Type B pancreatic cell (in vitro differentiated cells): ENCODE data around the gene KIF3C. TPM values are rescaled to one million over a fixed set of nuclear protein-coding genes. Genes with fewer than 3 reads are reported as not detected.
A peak's percentile ranks its signal among the peaks of the same experiment; 100 is the strongest.
"Not testable (repeated sequence)": the region's sequence is repeated elsewhere in the genome, so short reads cannot be mapped to it uniquely, and the experiment has no call there.

ENCODE experiments used
- DNase-seq: peaks from one replicate; pipeline ENCODE4 v3.0.0; 2021; ENCODE audit warnings: mixed read lengths; ENCODE audit not compliant: unreplicated experiment; ENCODE audit errors: extremely low spot score
- H3K27ac Mint-ChIP-seq: 2 replicates; pipeline ENCODE4 v1.8.0; 2021; ENCODE audit warnings: mild to moderate bottlenecking, mixed read lengths
- H3K27me3 Mint-ChIP-seq: 2 replicates; pipeline ENCODE4 v1.8.0; 2021; ENCODE audit warnings: mixed read lengths
- H3K36me3 Mint-ChIP-seq: 2 replicates; pipeline ENCODE4 v1.8.0; 2021; ENCODE audit warnings: mixed read lengths
- H3K4me1 Mint-ChIP-seq: one replicate; pipeline ENCODE4 v1.8.0; 2021; ENCODE audit warnings: mixed read lengths; ENCODE audit not compliant: unreplicated experiment
- H3K4me3 Mint-ChIP-seq: 2 replicates; pipeline ENCODE4 v1.8.0; 2021; ENCODE audit warnings: mild to moderate bottlenecking, mixed read lengths
- H3K9me3 Mint-ChIP-seq: 2 replicates; pipeline ENCODE4 v1.8.0; 2021; ENCODE audit warnings: mixed read lengths
- CTCF ChIP-seq: fragments of 200-600 bp; sonication (generic); conservative IDR thresholded peaks from 2 replicates; pipeline ENCODE4 v1.5.0; 2021; ENCODE audit warnings: antibody characterized with exemption, mild to moderate bottlenecking
- total RNA-seq: library from RNA; stranded (reverse); gene quantifications from 2 replicates; pipeline ENCODE4 v1.2.1, GENCODE V29; 2021; ENCODE audit warnings: low replicate concordance

KIF3C gene
- total RNA-seq, 1 donor from 2014 or later: 25.5 TPM

GRCh38 chr2:26002632-26003310, 20.5 kb upstream of the KIF3C start:
- no peak for DNase-seq
- no peak overlapping the region for H3K4me3 Mint-ChIP-seq
- H3K4me1 Mint-ChIP-seq: peaks cover 12% of the 10 kb centered on the region
- no peaks in the 10 kb centered on the region for H3K9me3 Mint-ChIP-seq
- no peak for TF ChIP-seq CTCF
- H3K36me3 Mint-ChIP-seq: no peaks in the 10 kb centered on the region
- peaks cover 1% of the 10 kb centered on the region for H3K27me3 Mint-ChIP-seq
- no peak overlapping the region for H3K27ac Mint-ChIP-seq

- H3K4me3 Mint-ChIP-seq: no peak overlapping the region
- H3K36me3 Mint-ChIP-seq: no peaks in the 10 kb centered on the region
- peaks cover 3% of the 10 kb centered on the region for H3K27me3 Mint-ChIP-seq
- H3K9me3 Mint-ChIP-seq: no peaks in the 10 kb centered on the region
- TF ChIP-seq CTCF: no peak
- no peak overlapping the region for H3K27ac Mint-ChIP-seq
- DNase-seq: no peak
- peaks cover 15% of the 10 kb centered on the region for H3K4me1 Mint-ChIP-seq
Measured at GRCh38 chr2:26001743-26002351, 19.6 kb upstream of the KIF3C start.

GRCh38 chr2:26000561-26001082, 18.3 kb upstream of the KIF3C start:
- no peak for DNase-seq
- Mint-ChIP-seq H3K9me3 (no peaks in the 10 kb centered on the region), H3K27ac (no peak overlapping the region), H3K4me1 (peaks cover 15% of the 10 kb centered on the region), H3K36me3 (no peaks in the 10 kb centered on the region), H3K27me3 (peaks cover 3% of the 10 kb centered on the region), H3K4me3 (no peak overlapping the region)
- no peak for TF ChIP-seq CTCF

- not testable (repeated sequence) for H3K27me3 Mint-ChIP-seq, DNase-seq, H3K36me3 Mint-ChIP-seq, H3K9me3 Mint-ChIP-seq, H3K4me3 Mint-ChIP-seq
- peak overlapping the region; percentile 84 for H3K27ac Mint-ChIP-seq
- peaks cover 15% of the 10 kb centered on the region for H3K4me1 Mint-ChIP-seq
Measured at GRCh38 chr2:25999406-25999805, 17.1 kb upstream of the KIF3C start.

GRCh38 chr2:25998816-25999383, 16.6 kb upstream of the KIF3C start:
- Mint-ChIP-seq H3K27ac (peak overlapping the region; percentile 84), H3K4me1 (peaks cover 15% of the 10 kb centered on the region)
- not testable (repeated sequence) for DNase-seq, H3K36me3 Mint-ChIP-seq, H3K4me3 Mint-ChIP-seq, H3K9me3 Mint-ChIP-seq, H3K27me3 Mint-ChIP-seq

- H3K27me3 Mint-ChIP-seq: peaks cover 3% of the 10 kb centered on the region
- no peaks in the 10 kb centered on the region for H3K9me3 Mint-ChIP-seq
- H3K27ac Mint-ChIP-seq: no peak overlapping the region
- no peak for DNase-seq
- no peak overlapping the region for H3K4me3 Mint-ChIP-seq
- H3K4me1 Mint-ChIP-seq: peaks cover 18% of the 10 kb centered on the region
- no peaks in the 10 kb centered on the region for H3K36me3 Mint-ChIP-seq
- no peak for TF ChIP-seq CTCF
Measured at GRCh38 chr2:25996844-25997243, 14.5 kb upstream of the KIF3C start.
